ENCODE measurements around the gene ARHGEF3.

The ARHGEF3 gene

GRCh38 chr3:56802378-56802745, 613 bp upstream of the ARHGEF3 start:
- Histone ChIP-seq H3K9me3 (replicated peaks; ENCODE audit: insufficient read depth, low read length) (no peaks in the 10 kb centered on the region), H3K9ac (ENCODE audit: low read length) (no peak overlapping the region), H4K20me1 (ENCODE audit: insufficient read depth, low read length) (no peaks in the 10 kb centered on the region), H3K9me2 (replicated peaks; ENCODE audit: insufficient read depth, low read length) (no peaks in the 10 kb centered on the region), H3K79me2 (ENCODE audit: low read length) (peaks cover 11% of the 10 kb centered on the region; the same call in 1 of the 2 replicates), H3F3A (ENCODE audit: insufficient read depth, low read length) (peaks cover 22% of the 10 kb centered on the region), H3K36me3 (replicated peaks; ENCODE audit: insufficient read depth, low read length) (no peaks in the 10 kb centered on the region), H3K4me1 (ENCODE audit: low read length) (peaks cover 27% of the 10 kb centered on the region), H3K4me3 (ENCODE audit: low read length) (peak overlapping the region; percentile 87; the same call in 1 of the 2 replicates), H2AFZ (ENCODE audit: low read length) (peak overlapping the region; percentile 80; the same call in 1 of the 2 replicates), H3K27me3 (replicated peaks; ENCODE audit: insufficient read depth, low read length) (no peaks in the 10 kb centered on the region), H3K27ac (ENCODE audit: low read length) (no peak overlapping the region), H3K4me2 (ENCODE audit: low read depth, low read length) (peak overlapping the region; percentile 92)
- DNase-seq = no peak
- TF ChIP-seq, protein P1, sequence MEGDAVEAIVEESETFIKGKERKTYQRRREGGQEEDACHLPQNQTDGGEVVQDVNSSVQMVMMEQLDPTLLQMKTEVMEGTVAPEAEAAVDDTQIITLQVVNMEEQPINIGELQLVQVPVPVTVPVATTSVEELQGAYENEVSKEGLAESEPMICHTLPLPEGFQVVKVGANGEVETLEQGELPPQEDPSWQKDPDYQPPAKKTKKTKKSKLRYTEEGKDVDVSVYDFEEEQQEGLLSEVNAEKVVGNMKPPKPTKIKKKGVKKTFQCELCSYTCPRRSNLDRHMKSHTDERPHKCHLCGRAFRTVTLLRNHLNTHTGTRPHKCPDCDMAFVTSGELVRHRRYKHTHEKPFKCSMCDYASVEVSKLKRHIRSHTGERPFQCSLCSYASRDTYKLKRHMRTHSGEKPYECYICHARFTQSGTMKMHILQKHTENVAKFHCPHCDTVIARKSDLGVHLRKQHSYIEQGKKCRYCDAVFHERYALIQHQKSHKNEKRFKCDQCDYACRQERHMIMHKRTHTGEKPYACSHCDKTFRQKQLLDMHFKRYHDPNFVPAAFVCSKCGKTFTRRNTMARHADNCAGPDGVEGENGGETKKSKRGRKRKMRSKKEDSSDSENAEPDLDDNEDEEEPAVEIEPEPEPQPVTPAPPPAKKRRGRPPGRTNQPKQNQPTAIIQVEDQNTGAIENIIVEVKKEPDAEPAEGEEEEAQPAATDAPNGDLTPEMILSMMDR (IDR thresholded peaks at IDR 0.05; ENCODE audit: low read length) = no peak; the same call in 1 of the 2 replicates

- peak overlapping the region; percentile 80 for H2AFZ ChIP-seq (ENCODE audit: low read length)
- H3K4me1 ChIP-seq (ENCODE audit: low read length) = peaks cover 27% of the 10 kb centered on the region
- peaks cover 22% of the 10 kb centered on the region for H3F3A ChIP-seq (ENCODE audit: insufficient read depth, low read length)
- H4K20me1 ChIP-seq (ENCODE audit: insufficient read depth, low read length) = no peaks in the 10 kb centered on the region
- peak overlapping the region; percentile 87 for H3K4me3 ChIP-seq (ENCODE audit: low read length)
- peak; percentile 33 for DNase-seq
- H3K27me3 ChIP-seq (replicated peaks; ENCODE audit: insufficient read depth, low read length) = no peaks in the 10 kb centered on the region
- H3K36me3 ChIP-seq (replicated peaks; ENCODE audit: insufficient read depth, low read length) = no peaks in the 10 kb centered on the region
- H3K27ac ChIP-seq (ENCODE audit: low read length) = peak overlapping the region; percentile 54; the same call in 1 of the 2 replicates
- peak overlapping the region; percentile 92 for H3K4me2 ChIP-seq (ENCODE audit: low read depth, low read length)
- H3K9me2 ChIP-seq (replicated peaks; ENCODE audit: insufficient read depth, low read length) = no peaks in the 10 kb centered on the region
- H3K9ac ChIP-seq (ENCODE audit: low read length) = peak overlapping the region; percentile 49; the same call in 1 of the 2 replicates
- H3K79me2 ChIP-seq (ENCODE audit: low read length) = peaks cover 18% of the 10 kb centered on the region; the same call in 1 of the 2 replicates
- no peaks in the 10 kb centered on the region for H3K9me3 ChIP-seq (replicated peaks; ENCODE audit: insufficient read depth, low read length)
- TF ChIP-seq EZH2 (optimal IDR thresholded peaks at IDR 0.05; ENCODE audit: low read depth, low read length) (no peak), EZH2phosphoT487 (IDR thresholded peaks at IDR 0.05; ENCODE audit: low read length) (no peak)
- TF ChIP-seq, protein P1 (IDR thresholded peaks at IDR 0.05; ENCODE audit: low read length) = no peak; the same call in 1 of the 2 replicates
These were observed 702 bp downstream of the ARHGEF3 start for GRCh38 chr3:56800832-56801661.

DNA sequence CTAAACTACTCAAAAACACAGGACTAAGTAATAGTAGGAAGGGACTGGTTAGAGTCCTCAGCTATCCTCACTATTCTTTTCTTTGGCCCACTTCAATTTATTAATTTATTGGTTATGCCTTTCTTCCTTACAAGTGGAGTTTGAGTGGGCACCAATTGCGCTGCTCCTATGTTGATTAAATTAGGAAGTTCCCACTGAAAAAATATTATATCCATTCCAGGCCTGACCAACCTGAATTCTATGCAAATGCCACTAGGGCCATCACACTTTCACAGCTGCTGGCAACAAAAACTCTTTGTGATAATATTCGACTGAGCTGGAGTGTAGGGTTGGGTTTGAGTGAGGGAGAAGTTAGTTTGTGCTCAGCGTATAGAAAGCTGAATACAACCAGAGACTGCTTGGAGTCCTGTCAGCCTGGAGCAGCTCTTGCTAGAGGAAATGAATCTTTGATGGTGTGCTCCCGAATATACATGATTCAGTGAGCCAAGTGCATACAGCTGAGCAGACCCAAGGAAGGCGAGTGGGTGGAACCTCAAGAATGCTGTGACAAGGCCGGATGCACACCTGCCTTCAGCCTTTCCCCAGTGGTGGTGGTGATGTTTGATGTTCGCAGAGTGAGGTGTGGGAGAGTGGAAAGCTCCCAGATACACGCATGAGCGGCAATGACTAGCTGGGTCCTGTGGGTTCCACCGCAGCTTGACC, 1.5 kb downstream of the ARHGEF3 start:
- Histone ChIP-seq H3K9me3 (replicated peaks; ENCODE audit: insufficient read depth, low read length) (no peaks in the 10 kb centered on the region), H2AFZ (ENCODE audit: low read length) (no peak overlapping the region), H3F3A (ENCODE audit: insufficient read depth, low read length) (peaks cover 22% of the 10 kb centered on the region), H3K79me2 (ENCODE audit: low read length) (peaks cover 18% of the 10 kb centered on the region; the same call in 1 of the 2 replicates), H3K27me3 (replicated peaks; ENCODE audit: insufficient read depth, low read length) (no peaks in the 10 kb centered on the region), H3K4me2 (ENCODE audit: low read depth, low read length) (peak overlapping the region; percentile 92), H3K9ac (ENCODE audit: low read length) (peak overlapping the region; percentile 49; the same call in 1 of the 2 replicates), H4K20me1 (ENCODE audit: insufficient read depth, low read length) (no peaks in the 10 kb centered on the region), H3K9me2 (replicated peaks; ENCODE audit: insufficient read depth, low read length) (no peaks in the 10 kb centered on the region), H3K4me3 (ENCODE audit: low read length) (peak overlapping the region; percentile 87; the same call in 1 of the 2 replicates), H3K4me1 (ENCODE audit: low read length) (peaks cover 27% of the 10 kb centered on the region), H3K27ac (ENCODE audit: low read length) (peak overlapping the region; percentile 54; the same call in 1 of the 2 replicates), H3K36me3 (replicated peaks; ENCODE audit: insufficient read depth, low read length) (no peaks in the 10 kb centered on the region)
- TF ChIP-seq EZH2 (optimal IDR thresholded peaks at IDR 0.05; ENCODE audit: low read depth, low read length) (no peak), EZH2phosphoT487 (IDR thresholded peaks at IDR 0.05; ENCODE audit: low read length) (no peak)
- TF ChIP-seq, protein P1 (IDR thresholded peaks at IDR 0.05; ENCODE audit: low read length) = peak; percentile 10
- peak; percentile 74 for DNase-seq

Measured in MM.1S (cell line).